GM12878 (cell line): ENCODE measurements around the gene SIGLEC11. TPM values are rescaled to one million over a fixed set of nuclear protein-coding genes. Genes with fewer than 3 reads are reported as not detected.

Source experiments
- ATAC-seq: fragments of 200-7000 bp; cut with Tn5 transposase; 3 replicates; pipeline ENCODE4 v1.9.1; 2020; ENCODE audit warnings: mild to moderate bottlenecking, moderate library complexity
- BruUV-seq: library from RNA; stranded (reverse); fragments of 400-500 nt; replicated peaks from 2 replicates; lab custom pipeline; 2021; lab: Mats Ljungman, UMichigan
- CTCF ChIA-PET: fragments of 300-600 bp; sonication (Branson Sonifier 250); formaldehyde crosslinking; extraction: SDS; loops from one replicate; lab custom pipeline; 2021; ENCODE audit warnings: inconsistent platforms; lab: Yijun Ruan, JAX
- POLR2A ChIA-PET: fragments of 350-600 bp; formaldehyde crosslinking; extraction: SDS; loops from one replicate; lab custom pipeline; 2021; ENCODE audit warnings: inconsistent platforms; lab: Charles Lee
- RAD21 ChIA-PET: fragments of 300-600 bp; sonication (Branson Sonifier 250); formaldehyde crosslinking; loops from one replicate; lab custom pipeline; 2023; ENCODE audit warnings: antibody characterized with exemption; ENCODE audit not compliant: unreplicated experiment; lab: Charles Lee
- SMC1A ChIA-PET: fragments of 300-600 bp; sonication (Branson Sonifier 250); formaldehyde crosslinking; loops from one replicate; lab custom pipeline; 2023; ENCODE audit not compliant: unreplicated experiment, uncharacterized antibody; lab: Charles Lee
- DNase-seq: peaks from one replicate; pipeline ENCODE4 v3.0.0-alpha.2; 2011; ENCODE audit warnings: low read depth, low spot score
- FAIRE-seq: peaks from 3 replicates; lab custom pipeline; 2011; peaks lifted over from hg19 to GRCh38; lab: Jason Lieb, UNC
- H2AFZ ChIP-seq: 2 replicates; pipeline ENCODE4 v1.6.0; 2011; ENCODE audit warnings: low read depth, low read length, control low read depth; ENCODE audit not compliant: control insufficient read depth
- H3K27ac ChIP-seq: 2 replicates; pipeline ENCODE4 v1.5.1; 2011; ENCODE audit warnings: control low read depth; ENCODE audit not compliant: control insufficient read depth, insufficient read depth
- H3K27me3 ChIP-seq, 2 experiments: replicated peaks in 1 of 2; 2 replicates each; pipeline versions ENCODE4 v1.6.0 to v1.6.1; 2011; ENCODE audit warnings: low read length in 1 of 2; ENCODE audit not compliant: control insufficient read depth in 2 of 2, insufficient read depth in 2 of 2
- H3K36me3 ChIP-seq, 2 experiments: 2 replicates each; pipeline ENCODE4 v1.5.1; 2011; ENCODE audit warnings: low read length in 1 of 2; ENCODE audit not compliant: control insufficient read depth in 2 of 2, insufficient read depth in 2 of 2
- H3K4me1 ChIP-seq: 2 replicates; pipeline ENCODE4 v1.6.1; 2011; ENCODE audit warnings: mild to moderate bottlenecking, low read length, moderate library complexity, mixed read lengths; ENCODE audit not compliant: control insufficient read depth, insufficient read depth
- H3K4me2 ChIP-seq: 2 replicates; pipeline ENCODE4 v1.6.0; 2011; ENCODE audit warnings: control low read depth; ENCODE audit not compliant: control insufficient read depth, insufficient read depth
- H3K4me3 ChIP-seq: fragments of 200-600 bp; sonication (generic); 2 replicates; pipeline ENCODE4 v1.5.1; 2016
- H3K79me2 ChIP-seq: 2 replicates; pipeline ENCODE4 v1.6.0; 2011; ENCODE audit warnings: low read length; ENCODE audit not compliant: control insufficient read depth, insufficient read depth
- H3K9ac ChIP-seq: 2 replicates; pipeline ENCODE4 v1.8.0; 2011; ENCODE audit warnings: low read length, control low read depth, mixed read lengths; ENCODE audit not compliant: control insufficient read depth, insufficient read depth
- H3K9me3 ChIP-seq: replicated peaks from 3 replicates; pipeline ENCODE4 v1.5.1; 2011; ENCODE audit warnings: mild to moderate bottlenecking, low read length; ENCODE audit not compliant: control insufficient read depth, insufficient read depth
- H4K20me1 ChIP-seq: 2 replicates; pipeline ENCODE4 v1.6.0; 2011; ENCODE audit not compliant: control insufficient read depth, insufficient read depth
- ATF7 ChIP-seq: fragments of 450-650 bp; IDR thresholded peaks from 2 replicates; pipeline ENCODE4 v1.6.1; 2016; ENCODE audit warnings: low read depth, mild to moderate bottlenecking
- CEBPB ChIP-seq, 2 experiments: fragments of 150-350 bp in 1 of 2; IDR thresholded peaks; 2 replicates each; pipeline ENCODE4 v1.6.1; 2012 to 2014; ENCODE audit warnings: low read depth in 2 of 2, low read length in 2 of 2, borderline replicate concordance in 1 of 2, inconsistent platforms in 1 of 2
- IRF4 ChIP-seq: IDR thresholded peaks from 2 replicates; pipeline ENCODE4 v1.6.1; 2011; ENCODE audit warnings: low read depth, low read length
- MTA2 ChIP-seq: fragments of 450-650 bp; IDR thresholded peaks from 2 replicates; pipeline ENCODE4 v1.6.1; 2016; ENCODE audit warnings: low read depth, mild to moderate bottlenecking, moderate library complexity
- MYB ChIP-seq: fragments of 150-350 bp; IDR thresholded peaks from 2 replicates; pipeline ENCODE4 v1.6.1; 2014; ENCODE audit warnings: mild to moderate bottlenecking, low read depth, low read length, borderline replicate concordance
- NBN ChIP-seq: fragments of 450-650 bp; IDR thresholded peaks from 2 replicates; pipeline ENCODE4 v1.6.1; 2016
- PAX5 ChIP-seq: IDR thresholded peaks from 2 replicates; pipeline ENCODE4 v1.6.1; 2011; ENCODE audit warnings: low read depth, low read length, borderline replicate concordance
- RB1 ChIP-seq: fragments of 450-650 bp; formaldehyde crosslinking; IDR thresholded peaks from 2 replicates; pipeline ENCODE4 v1.6.1; 2017; ENCODE audit warnings: mild to moderate bottlenecking, borderline replicate concordance
- RELA ChIP-seq: fragments of 450-650 bp; IDR thresholded peaks from 2 replicates; pipeline ENCODE4 v1.8.0; 2014; ENCODE audit warnings: borderline replicate concordance; ENCODE audit not compliant: partially characterized antibody
- RUNX3 ChIP-seq: IDR thresholded peaks from 2 replicates; pipeline ENCODE4 v1.6.1; 2012; ENCODE audit warnings: low read length, inconsistent platforms
- SP1 ChIP-seq: IDR thresholded peaks from one replicate; pipeline ENCODE4 v1.6.1; 2011; ENCODE audit warnings: low read depth, low read length
- YY1 ChIP-seq: IDR thresholded peaks from 2 replicates; pipeline ENCODE4 v1.6.1; 2011; ENCODE audit warnings: low read depth, mild to moderate bottlenecking, low read length
- ZNF24 ChIP-seq: fragments of 450-650 bp; IDR thresholded peaks from 2 replicates; pipeline ENCODE4 v1.6.1; 2017; ENCODE audit warnings: antibody characterized with exemption, mild to moderate bottlenecking
- ZNF384 ChIP-seq: IDR thresholded peaks from 2 replicates; pipeline ENCODE4 v1.6.1; 2012; ENCODE audit warnings: low read depth, mild to moderate bottlenecking, low read length, improper control_type of control experiment, borderline replicate concordance
- ZZZ3 ChIP-seq: IDR thresholded peaks from 2 replicates; pipeline ENCODE4 v1.6.1; 2011; ENCODE audit warnings: low read depth; ENCODE audit not compliant: control insufficient read depth, insufficient read length
- WGBS: methylation state at CpG from one replicate; pipeline ENCODE4 v1.1.6; 2016; ENCODE audit warnings: low lambda C conversion rate; ENCODE audit not compliant: insufficient replicate concordance, insufficient coverage; ENCODE audit errors: missing lambda C conversion rate; 5-methylcytosine and 5-hydroxymethylcytosine counted together
- in situ Hi-C: fragments of 300-500 bp; cut with MboI; formaldehyde crosslinking; loops from 9 replicates; pipeline ENCODE4 v1.14.3; 2018; ENCODE audit warnings: mixed read lengths
- intact Hi-C: fragments of 100-400 bp; cut with micrococcal nuclease; formaldehyde crosslinking; loops from one replicate; pipeline ENCODE4 v1.14.2; 2022; ENCODE audit not compliant: unreplicated experiment
- polyA plus RNA-seq, 11 experiments: library from polyadenylated mRNA; depleted of rRNA in 4 of 11; unstranded in 6 of 11; stranded (reverse) in 5 of 11; fragments of >200 nt; fragmentation: Nextera tagmentation in 4 of 11; fragmentation: Illumina TruSeq in 1 of 11; extraction: Ambion mirVana in 4 of 11; extraction: Trizol in 1 of 11; gene quantifications; 1 replicate in 1 of 11; 2 replicates in 10 of 11; pipeline versions ENCODE4 v1.2.1 to v1.2.3, GENCODE V29; 2011 to 2016; ENCODE audit warnings: inconsistent platforms in 2 of 11, missing spikeins in 2 of 11, low read depth in 1 of 11
- total RNA-seq, 4 experiments: library from RNA; depleted of rRNA in 3 of 4; stranded (reverse); fragments of >200 nt in 3 of 4; fragmentation: Illumina TruSeq in 1 of 4; extraction: Trizol in 1 of 4; gene quantifications; 2 replicates each; pipeline versions ENCODE4 v1.2.1 to v1.2.3, GENCODE V29; 2013 to 2021
- TF ChIP-seq, protein P1 (sequence below): fragments of 150-350 bp; IDR thresholded peaks from 2 replicates; pipeline ENCODE4 v1.6.1; 2014; ENCODE audit warnings: mild to moderate bottlenecking, low read depth, low read length

The SIGLEC11 gene
- total and polyA plus RNA-seq, 10 of the 15 experiments (the other 5 are each of a cell fraction or from before 2014, with no cell fraction given), result not detected

DNA sequence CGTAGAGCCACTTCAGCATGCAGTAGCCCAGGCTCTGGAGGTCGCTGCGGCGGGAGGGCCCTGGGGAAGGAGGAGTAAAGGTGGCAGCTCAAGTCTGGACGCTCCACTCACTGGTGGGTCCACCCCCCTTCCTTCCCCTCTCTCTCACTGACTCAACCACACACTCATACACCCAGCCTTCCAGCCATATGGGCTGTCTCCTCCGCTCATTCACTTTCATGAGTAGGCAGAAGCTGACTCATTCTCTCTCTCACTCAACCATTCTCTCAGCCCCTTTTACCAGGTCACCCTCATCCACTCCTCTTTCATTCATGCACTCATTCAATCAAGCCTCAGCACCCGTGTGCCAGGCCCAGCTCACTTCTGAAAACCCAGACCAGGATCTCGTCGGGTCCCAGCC lies 27.5 kb upstream of the SIGLEC11 start:
- intact Hi-C loops, result no loop called here
- no peak for FAIRE-seq
- no peak overlapping the region for H3K9ac ChIP-seq
- no peak for DNase-seq
- H3K79me2 ChIP-seq, result no peaks in the 10 kb centered on the region
- H3K27ac ChIP-seq, result no peak overlapping the region
- H3K4me2 ChIP-seq, result no peak overlapping the region
- peaks cover 3% of the 10 kb centered on the region in 2 experiments; a peak in 3 of 4 replicates for H3K36me3 ChIP-seq
- H2AFZ ChIP-seq, result no peak overlapping the region
- WGBS, result 79% methylated on average over 9 of the region's 9 CpGs
- CTCF ChIA-PET, result no interaction called here
- H3K9me3 ChIP-seq, result no peaks in the 10 kb centered on the region
- no TSS peak for BruUV-seq
- in situ Hi-C loops, result no loop called here
- no peak for ATAC-seq
- TF ChIP-seq RELA, result no peak
- no peak for TF ChIP-seq RB1
- TF ChIP-seq, protein P1, sequence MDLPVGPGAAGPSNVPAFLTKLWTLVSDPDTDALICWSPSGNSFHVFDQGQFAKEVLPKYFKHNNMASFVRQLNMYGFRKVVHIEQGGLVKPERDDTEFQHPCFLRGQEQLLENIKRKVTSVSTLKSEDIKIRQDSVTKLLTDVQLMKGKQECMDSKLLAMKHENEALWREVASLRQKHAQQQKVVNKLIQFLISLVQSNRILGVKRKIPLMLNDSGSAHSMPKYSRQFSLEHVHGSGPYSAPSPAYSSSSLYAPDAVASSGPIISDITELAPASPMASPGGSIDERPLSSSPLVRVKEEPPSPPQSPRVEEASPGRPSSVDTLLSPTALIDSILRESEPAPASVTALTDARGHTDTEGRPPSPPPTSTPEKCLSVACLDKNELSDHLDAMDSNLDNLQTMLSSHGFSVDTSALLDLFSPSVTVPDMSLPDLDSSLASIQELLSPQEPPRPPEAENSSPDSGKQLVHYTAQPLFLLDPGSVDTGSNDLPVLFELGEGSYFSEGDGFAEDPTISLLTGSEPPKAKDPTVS, result no peak
- TF ChIP-seq ZZZ3, result no peak
- no peak for TF ChIP-seq RUNX3
- no peak for TF ChIP-seq ATF7
- no peak for TF ChIP-seq IRF4
- TF ChIP-seq SP1, result no peak
- no peak for TF ChIP-seq PAX5
- no peak for TF ChIP-seq CEBPB (IDR thresholded peaks at IDR 0.05; ENCODE audit: borderline replicate concordance in 1 of 2, low read depth in 2 of 2, low read length in 2 of 2)
- TF ChIP-seq ZNF384, result no peak
- no peak for TF ChIP-seq NBN
- TF ChIP-seq YY1, result no peak
- TF ChIP-seq MYB, result no peak
- TF ChIP-seq MTA2, result no peak
- TF ChIP-seq ZNF24, result no peak
- TF ChIP-seq, all 136 proteins: peak for 0
- POLR2A ChIA-PET, result no interaction called here
- Histone ChIP-seq H3K4me3 (no peak overlapping the region), H4K20me1 (peaks cover 9% of the 10 kb centered on the region; the same call in 1 of the 2 replicates), H3K4me1 (no peaks in the 10 kb centered on the region), H3K27me3 (no peaks in the 10 kb centered on the region)
- SMC1A ChIA-PET, result no interaction called here
- RAD21 ChIA-PET, result no interaction called here
